Measurements from ENCODE around the gene HMX1. TPM values are rescaled to one million over a fixed set of nuclear protein-coding genes. Genes with fewer than 3 reads are reported as not detected.

The HMX1 gene
- total RNA-seq, 2 experiments from 2014 or later, result not detected

DNA sequence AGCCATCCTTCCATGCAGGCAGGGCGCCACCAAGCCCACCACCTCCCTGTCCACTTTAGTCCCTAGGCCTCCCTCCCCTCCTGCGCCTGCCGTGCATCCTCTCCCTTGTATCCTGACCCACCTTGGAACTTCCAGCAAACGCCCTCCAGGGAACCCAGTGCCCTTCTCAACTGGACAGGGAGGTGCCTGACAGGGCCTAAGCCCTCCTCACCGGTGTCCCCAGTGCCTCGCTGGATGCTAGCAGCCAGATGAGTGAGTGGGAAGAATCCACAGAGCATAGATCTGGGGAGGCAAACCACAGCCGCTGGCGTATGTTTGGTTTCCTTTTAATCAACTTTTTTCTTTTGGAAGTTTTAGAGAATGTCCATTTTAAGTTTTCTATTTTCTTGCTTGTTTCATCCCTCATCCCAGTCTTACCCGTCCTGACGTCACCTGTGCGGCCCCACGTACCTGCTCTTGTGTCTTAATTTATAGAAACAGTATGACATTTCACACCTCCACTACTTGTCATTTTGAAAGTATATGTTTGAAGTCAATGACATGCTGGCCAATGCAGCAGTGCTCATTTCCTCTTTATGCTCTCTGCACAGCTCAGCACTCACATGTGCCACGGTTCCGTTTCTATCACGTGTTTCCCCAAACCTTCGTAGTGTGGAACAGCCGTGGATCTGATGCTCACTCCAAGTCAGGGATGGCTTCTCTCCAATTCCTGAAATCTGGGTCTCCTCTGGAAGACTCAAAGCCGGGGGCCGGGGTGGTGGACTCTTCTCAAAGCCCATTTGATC, 3.4 kb upstream of the HMX1 start:
- no peaks in the 10 kb centered on the region for H3K9me3 ChIP-seq (ENCODE audit: low read length)

DNA sequence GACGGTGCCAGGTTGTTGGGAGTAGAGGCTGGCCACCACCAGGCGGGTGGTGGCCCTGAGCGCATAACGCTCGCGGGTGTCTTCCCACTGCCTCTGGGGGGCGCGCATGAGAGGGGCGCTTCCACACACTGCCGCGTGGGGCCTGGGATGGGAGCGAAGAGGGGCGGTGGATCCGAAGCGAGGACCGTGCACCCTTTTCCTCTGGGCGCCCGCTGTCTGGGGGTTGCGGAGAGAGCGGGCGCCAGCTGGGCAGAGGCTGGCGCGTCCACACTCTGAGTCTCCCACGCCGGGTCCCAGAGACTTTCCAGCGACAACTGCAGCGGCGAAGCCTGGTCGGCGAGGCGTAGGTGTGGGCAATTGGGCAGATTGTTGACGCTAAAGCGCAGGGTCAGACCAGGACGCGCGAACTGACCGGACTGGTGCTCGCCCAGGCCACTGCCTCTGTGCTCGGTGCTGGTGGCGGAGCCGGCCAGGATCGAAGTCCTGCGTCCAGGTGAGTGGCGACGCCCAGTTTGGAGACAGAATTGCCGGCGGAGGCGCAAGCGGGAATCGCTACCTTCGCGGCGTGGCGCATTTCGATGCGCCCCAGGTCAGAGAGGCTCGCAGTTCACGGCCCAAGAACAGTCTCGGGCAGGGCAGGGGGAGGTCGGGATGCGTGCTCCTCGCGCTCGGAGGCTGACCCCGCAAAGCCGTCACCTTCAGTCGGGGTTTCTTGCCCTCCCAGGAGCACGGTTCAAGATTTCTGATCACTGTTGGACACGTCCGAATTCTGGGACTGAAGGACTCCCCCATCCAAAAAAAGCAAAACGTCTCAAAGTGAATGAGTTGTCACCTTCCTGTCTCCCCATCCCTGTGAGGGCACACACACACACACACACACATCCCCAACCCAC, 2.6 kb upstream of the HMX1 start:
- Histone ChIP-seq H3K4me3 (ENCODE audit: low read depth, low read length, poor library complexity, severe bottlenecking) (no peak overlapping the region), H3K36me3 (ENCODE audit: insufficient read depth, low read length) (no peaks in the 10 kb centered on the region), H4K20me1 (ENCODE audit: insufficient read depth, low read length) (no peaks in the 10 kb centered on the region), H3K9me3 (ENCODE audit: low read length) (no peaks in the 10 kb centered on the region), H3K9me2 (ENCODE audit: insufficient read depth, low read length) (no peaks in the 10 kb centered on the region), H3K4me2 (ENCODE audit: low read length) (no peak overlapping the region), H3K27ac (ENCODE audit: low read depth, low read length, poor library complexity, severe bottlenecking) (no peak overlapping the region), H2AFZ (ENCODE audit: low read length) (no peak overlapping the region), H3K79me2 (ENCODE audit: insufficient read depth, low read depth, low read length) (no peaks in the 10 kb centered on the region), H3K4me1 (ENCODE audit: insufficient read depth, low read length, poor library complexity, severe bottlenecking) (no peaks in the 10 kb centered on the region)
- DNase-seq (ENCODE audit: low spot score), result no peak
- ChIA-PET POLR2A (no interaction called here), CTCF (ENCODE audit: unreplicated experiment) (no interaction called here)
- TF ChIP-seq EZH2phosphoT487 (IDR thresholded peaks at IDR 0.05; ENCODE audit: borderline replicate concordance, low read depth, low read length), result no peak
- TF ChIP-seq, protein P1, sequence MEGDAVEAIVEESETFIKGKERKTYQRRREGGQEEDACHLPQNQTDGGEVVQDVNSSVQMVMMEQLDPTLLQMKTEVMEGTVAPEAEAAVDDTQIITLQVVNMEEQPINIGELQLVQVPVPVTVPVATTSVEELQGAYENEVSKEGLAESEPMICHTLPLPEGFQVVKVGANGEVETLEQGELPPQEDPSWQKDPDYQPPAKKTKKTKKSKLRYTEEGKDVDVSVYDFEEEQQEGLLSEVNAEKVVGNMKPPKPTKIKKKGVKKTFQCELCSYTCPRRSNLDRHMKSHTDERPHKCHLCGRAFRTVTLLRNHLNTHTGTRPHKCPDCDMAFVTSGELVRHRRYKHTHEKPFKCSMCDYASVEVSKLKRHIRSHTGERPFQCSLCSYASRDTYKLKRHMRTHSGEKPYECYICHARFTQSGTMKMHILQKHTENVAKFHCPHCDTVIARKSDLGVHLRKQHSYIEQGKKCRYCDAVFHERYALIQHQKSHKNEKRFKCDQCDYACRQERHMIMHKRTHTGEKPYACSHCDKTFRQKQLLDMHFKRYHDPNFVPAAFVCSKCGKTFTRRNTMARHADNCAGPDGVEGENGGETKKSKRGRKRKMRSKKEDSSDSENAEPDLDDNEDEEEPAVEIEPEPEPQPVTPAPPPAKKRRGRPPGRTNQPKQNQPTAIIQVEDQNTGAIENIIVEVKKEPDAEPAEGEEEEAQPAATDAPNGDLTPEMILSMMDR (conservative IDR thresholded peaks at IDR 0.05; ENCODE audit: low read length), result no peak
- BruUV-seq (replicated peaks), result no TSS peak
- intact Hi-C loops (cut with micrococcal nuclease; ENCODE audit: unreplicated experiment), result no loop called here

More for the DNA sequence above, 3.4 kb upstream of the HMX1 start:
- no peak overlapping the region for H3K4me3 ChIP-seq (ENCODE audit: low read depth, low read length, poor library complexity, severe bottlenecking)
- no TSS peak for BruUV-seq (replicated peaks)
- peak; percentile 15 for DNase-seq (ENCODE audit: low spot score)
- intact Hi-C loops (cut with micrococcal nuclease; ENCODE audit: unreplicated experiment), result no loop called here
- no peak overlapping the region for H2AFZ ChIP-seq (ENCODE audit: low read length)
- no peaks in the 10 kb centered on the region for H4K20me1 ChIP-seq (ENCODE audit: insufficient read depth, low read length)
- no peak overlapping the region for H3K4me2 ChIP-seq (ENCODE audit: low read length)
- TF ChIP-seq, protein P1 (conservative IDR thresholded peaks at IDR 0.05; ENCODE audit: low read length), result no peak
- TF ChIP-seq EZH2phosphoT487 (IDR thresholded peaks at IDR 0.05; ENCODE audit: borderline replicate concordance, low read depth, low read length), result no peak
- no peaks in the 10 kb centered on the region for H3K9me2 ChIP-seq (ENCODE audit: insufficient read depth, low read length)
- H3K27ac ChIP-seq (ENCODE audit: low read depth, low read length, poor library complexity, severe bottlenecking), result no peak overlapping the region
- H3K36me3 ChIP-seq (ENCODE audit: insufficient read depth, low read length), result no peaks in the 10 kb centered on the region
- CTCF ChIA-PET (ENCODE audit: unreplicated experiment), result no interaction called here
- POLR2A ChIA-PET, result no interaction called here
- no peaks in the 10 kb centered on the region for H3K79me2 ChIP-seq (ENCODE audit: insufficient read depth, low read depth, low read length)
- no peaks in the 10 kb centered on the region for H3K4me1 ChIP-seq (ENCODE audit: insufficient read depth, low read length, poor library complexity, severe bottlenecking)
